H9 (cell line): Measurements from ENCODE around the gene SHCBP1. TPM values are rescaled to one million over a fixed set of nuclear protein-coding genes. Genes with fewer than 3 reads are reported as not detected.
A peak's percentile ranks its signal among the peaks of the same experiment; 100 is the strongest.
"Not testable (repeated sequence)": the region's sequence is repeated elsewhere in the genome, so short reads cannot be mapped to it uniquely, and the experiment has no call there.

Source experiments
- DNase-seq: peaks from one replicate; pipeline ENCODE4 v3.0.0-alpha.2; 2017
- H2AFZ ChIP-seq: one replicate; pipeline ENCODE4 v1.6.1; 2013; ENCODE audit warnings: mild to moderate bottlenecking, low read length, control low read depth, moderate library complexity
- H2AK5ac ChIP-seq: 2 replicates; pipeline ENCODE4 v1.6.1; 2013; ENCODE audit warnings: low read length, control low read depth, mixed read lengths; ENCODE audit not compliant: insufficient read length
- H2BK120ac ChIP-seq: one replicate; pipeline ENCODE4 v1.6.1; 2013; ENCODE audit warnings: low read depth, mild to moderate bottlenecking, low read length, control low read depth, inconsistent platforms; ENCODE audit not compliant: poor library complexity, severe bottlenecking
- H2BK12ac ChIP-seq: 2 replicates; pipeline ENCODE4 v1.6.1; 2013; ENCODE audit warnings: low read length, control low read depth, mixed read lengths, low read depth; ENCODE audit not compliant: insufficient read length
- H2BK15ac ChIP-seq: 2 replicates; pipeline ENCODE4 v1.6.1; 2013; ENCODE audit warnings: low read depth, low read length, control low read depth
- H2BK20ac ChIP-seq: one replicate; pipeline ENCODE4 v1.6.1; 2013; ENCODE audit warnings: low read depth, mild to moderate bottlenecking, low read length, control low read depth, inconsistent platforms; ENCODE audit not compliant: poor library complexity, severe bottlenecking
- H2BK5ac ChIP-seq: 2 replicates; pipeline ENCODE4 v1.6.1; 2013; ENCODE audit warnings: low read length, control low read depth, mixed read lengths; ENCODE audit not compliant: insufficient read length
- H3K14ac ChIP-seq: 2 replicates; pipeline ENCODE4 v1.6.1; 2013; ENCODE audit warnings: low read length, control low read depth; ENCODE audit not compliant: insufficient read depth
- H3K18ac ChIP-seq: 2 replicates; pipeline ENCODE4 v1.6.1; 2013; ENCODE audit warnings: low read depth, mild to moderate bottlenecking, mixed read lengths, low read length, control low read depth; ENCODE audit not compliant: insufficient read length
- H3K23ac ChIP-seq: 2 replicates; pipeline ENCODE4 v1.6.1; 2013; ENCODE audit warnings: low read length, control low read depth, mixed read lengths, low read depth; ENCODE audit not compliant: insufficient read length
- H3K23me2 ChIP-seq: 2 replicates; pipeline ENCODE4 v1.6.1; 2013; ENCODE audit warnings: low read depth, mild to moderate bottlenecking, mixed read lengths, low read length, control low read depth; ENCODE audit not compliant: insufficient read length, poor library complexity, severe bottlenecking
- H3K27ac ChIP-seq: 2 replicates; pipeline ENCODE4 v1.5.1; 2013; ENCODE audit warnings: low read length, control low read depth, mixed read lengths, low read depth; ENCODE audit not compliant: insufficient read length
- H3K27me3 ChIP-seq: 2 replicates; pipeline ENCODE4 v1.6.1; 2013; ENCODE audit warnings: low read length, control low read depth, inconsistent platforms; ENCODE audit not compliant: insufficient read depth
- H3K4ac ChIP-seq: 2 replicates; pipeline ENCODE4 v1.6.1; 2013; ENCODE audit warnings: low read depth, mild to moderate bottlenecking, control low read depth, inconsistent platforms, low read length, moderate library complexity
- H3K4me1 ChIP-seq: 2 replicates; pipeline ENCODE4 v1.6.1; 2013; ENCODE audit warnings: low read length, control low read depth, inconsistent platforms; ENCODE audit not compliant: insufficient read depth
- H3K4me2 ChIP-seq: 2 replicates; pipeline ENCODE4 v1.6.1; 2013; ENCODE audit warnings: low read length, control low read depth, mixed read lengths; ENCODE audit not compliant: insufficient read length, insufficient read depth
- H3K56ac ChIP-seq: 2 replicates; pipeline ENCODE4 v1.6.1; 2013; ENCODE audit warnings: low read depth, mild to moderate bottlenecking, mixed read lengths, low read length, control low read depth; ENCODE audit not compliant: insufficient read length
- H3K79me1 ChIP-seq: 2 replicates; pipeline ENCODE4 v1.6.1; 2013; ENCODE audit warnings: low read depth, mild to moderate bottlenecking, moderate library complexity, low read length, control low read depth, inconsistent platforms; ENCODE audit not compliant: insufficient read depth, poor library complexity, severe bottlenecking
- H3K79me2 ChIP-seq: 2 replicates; pipeline ENCODE4 v1.6.1; 2013; ENCODE audit warnings: low read length, control low read depth, inconsistent platforms; ENCODE audit not compliant: insufficient read depth
- H3K9ac ChIP-seq: 2 replicates; pipeline ENCODE4 v1.6.1; 2013; ENCODE audit warnings: low read length, control low read depth, mixed read lengths; ENCODE audit not compliant: insufficient read length; ENCODE audit errors: extremely low read depth
- H3K9me3 ChIP-seq: one replicate; pipeline ENCODE4 v1.6.1; 2013; ENCODE audit warnings: low read depth, low read length, inconsistent platforms; ENCODE audit not compliant: control insufficient read depth
- H3T11ph ChIP-seq: one replicate; pipeline ENCODE4 v1.6.1; 2013; ENCODE audit warnings: mild to moderate bottlenecking, low read length, control low read depth, inconsistent platforms
- H4K20me1 ChIP-seq: one replicate; pipeline ENCODE4 v1.6.1; 2013; ENCODE audit not compliant: control insufficient read depth, insufficient read length, insufficient read depth
- H4K5ac ChIP-seq: 2 replicates; pipeline ENCODE4 v1.6.1; 2013; ENCODE audit warnings: low read depth, mild to moderate bottlenecking, mixed read lengths, low read length, control low read depth; ENCODE audit not compliant: insufficient read length
- H4K8ac ChIP-seq: replicated peaks from 2 replicates; pipeline ENCODE4 v1.6.1; 2013; ENCODE audit warnings: low read length, control low read depth, mixed read lengths, low read depth; ENCODE audit not compliant: insufficient read length
- H4K91ac ChIP-seq: 2 replicates; pipeline ENCODE4 v1.6.1; 2013; ENCODE audit warnings: low read depth, mild to moderate bottlenecking, moderate library complexity, mixed read lengths, low read length, control low read depth; ENCODE audit not compliant: insufficient read length
- H3K27ac Mint-ChIP-seq, 3 experiments: 2 replicates in 2 of 3; 3 replicates in 1 of 3; pipeline ENCODE4 v1.8.0; 2020 to 2021; ENCODE audit warnings: mixed read lengths in 3 of 3, mild to moderate bottlenecking in 1 of 3, moderate library complexity in 1 of 3
- H3K27me3 Mint-ChIP-seq: 2 replicates; pipeline ENCODE4 v1.8.0; 2021; ENCODE audit warnings: low read depth, mild to moderate bottlenecking, moderate library complexity, mixed read lengths
- H3K36me3 Mint-ChIP-seq, 3 experiments: 2 replicates in 2 of 3; 3 replicates in 1 of 3; pipeline ENCODE4 v1.8.0; 2020 to 2021; ENCODE audit warnings: low read depth in 3 of 3, mixed read lengths in 3 of 3; ENCODE audit not compliant: insufficient read depth in 1 of 3
- H3K4me1 Mint-ChIP-seq, 2 experiments: 2 replicates each; pipeline ENCODE4 v1.8.0; 2020; ENCODE audit warnings: mixed read lengths in 2 of 2
- H3K4me3 Mint-ChIP-seq, 2 experiments: 2 replicates in 1 of 2; 3 replicates in 1 of 2; pipeline ENCODE4 v1.8.0; 2020 to 2021; ENCODE audit warnings: mild to moderate bottlenecking in 2 of 2, mixed read lengths in 2 of 2, moderate library complexity in 1 of 2
- H3K9me3 Mint-ChIP-seq, 2 experiments: 2 replicates in 1 of 2; 3 replicates in 1 of 2; pipeline ENCODE4 v1.8.0; 2020; ENCODE audit warnings: mild to moderate bottlenecking in 2 of 2, mixed read lengths in 2 of 2, moderate library complexity in 1 of 2
- CTCF ChIP-seq: fragments of 200-600 bp; sonication (generic); conservative IDR thresholded peaks from 3 replicates; pipeline ENCODE4 v1.8.0; 2021; ENCODE audit warnings: antibody characterized with exemption, mild to moderate bottlenecking
- WGBS: extraction: QIAGEN DNeasy Blood & Tissue Kit; methylation state at CpG from one replicate; pipeline ENCODE4 v1.1.7; 2013; ENCODE audit warnings: missing lambda C conversion rate, low lambda C conversion rate, mixed read lengths; ENCODE audit not compliant: insufficient read length; ENCODE audit errors: extremely low coverage; 5-methylcytosine and 5-hydroxymethylcytosine counted together
- total RNA-seq: library from RNA; stranded (reverse); gene quantifications from 2 replicates; pipeline ENCODE4 v1.2.1, GENCODE V29; 2021

SHCBP1 gene
- total RNA-seq, 1 experiment from 2014 or later: 16.6 TPM

GRCh38 chr16:46623246-46623645 lies 2.1 kb upstream of the SHCBP1 start:
- H3K79me1 ChIP-seq, H2BK20ac ChIP-seq, H2AK5ac ChIP-seq, H3K79me2 ChIP-seq, H3K4ac ChIP-seq, H4K20me1 ChIP-seq, H3K23me2 ChIP-seq, H3K27ac ChIP-seq, H3K9me3 Mint-ChIP-seq, H3K4me1 ChIP-seq, H3K27ac Mint-ChIP-seq, H4K91ac ChIP-seq, H3K9ac ChIP-seq, H3K23ac ChIP-seq, H3K56ac ChIP-seq, H3K9me3 ChIP-seq, H2BK15ac ChIP-seq, H2BK12ac ChIP-seq, H3K4me3 Mint-ChIP-seq, H3K14ac ChIP-seq, H2BK120ac ChIP-seq, H4K8ac ChIP-seq, H3K4me2 ChIP-seq, H3T11ph ChIP-seq, DNase-seq, H3K27me3 Mint-ChIP-seq, H2AFZ ChIP-seq, H3K27me3 ChIP-seq, H3K18ac ChIP-seq, H4K5ac ChIP-seq, H2BK5ac ChIP-seq: not testable (repeated sequence)
- TF ChIP-seq CTCF: peak; percentile 35; the same call in 2 of the 3 replicates
- peaks cover 6 to 10% (median 7%) of the 10 kb centered on the region in 3 experiments; a peak in 6 of 7 replicates for H3K36me3 Mint-ChIP-seq
- WGBS: no CpG with 5 or more reads among the region's 8 CpGs
- H3K4me1 Mint-ChIP-seq: peaks cover 10 to 15% of the 10 kb centered on the region in 2 experiments
